Activated naive CD4-positive, alpha-beta T cell (primary cell): ENCODE measurements around the gene MAP1B.

Source experiments
- DNase-seq, 4 experiments: peaks; one replicate each; lab custom pipeline; 2025; lab: John Stamatoyannopoulos, UW

The MAP1B gene

GRCh38 chr5:72225741-72226140 lies 118.5 kb downstream of the MAP1B start:
- DNase-seq = no peak

- no peak for DNase-seq
These were observed 119.7 kb downstream of the MAP1B start for GRCh38 chr5:72226950-72227349.

GRCh38 chr5:72228960-72229359 lies 121.7 kb downstream of the MAP1B start:
- DNase-seq = no peak

DNA sequence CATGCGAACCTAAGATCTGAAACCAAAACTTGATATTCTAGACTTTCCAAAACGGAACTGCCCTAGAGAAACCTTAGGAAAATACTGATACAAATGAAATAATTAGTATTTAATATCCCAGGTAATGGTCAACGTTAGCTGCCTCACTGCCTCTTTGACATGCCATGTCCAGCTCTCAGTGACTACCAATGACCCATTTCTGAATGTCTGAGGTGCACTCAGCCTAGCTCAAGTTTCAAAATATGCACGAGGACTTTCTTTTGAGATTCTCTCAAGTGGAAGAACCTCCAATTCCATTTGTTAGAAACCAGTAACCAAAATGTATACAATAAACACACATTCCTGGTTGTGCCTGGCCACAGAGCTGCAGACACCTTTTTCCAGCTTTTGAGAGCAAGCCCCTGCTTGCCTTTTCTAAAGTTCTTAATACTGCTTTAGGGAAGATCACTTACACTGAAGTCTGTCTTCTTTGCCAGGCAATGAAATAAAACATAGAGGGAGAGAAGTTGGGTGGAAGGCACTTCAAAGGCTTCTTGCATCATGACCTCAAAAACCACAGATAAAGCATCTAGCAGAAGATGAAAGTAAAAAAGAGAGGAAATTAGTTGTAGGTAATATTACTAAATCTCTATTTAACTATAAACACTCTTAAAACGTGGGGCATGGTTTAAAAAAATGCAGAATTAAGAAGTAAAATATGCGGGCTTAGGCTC lies 124.9 kb downstream of the MAP1B start:
- no peak for DNase-seq

- DNase-seq = no peak
These were observed 125.6 kb downstream of the MAP1B start for GRCh38 chr5:72232838-72233237.

DNA sequence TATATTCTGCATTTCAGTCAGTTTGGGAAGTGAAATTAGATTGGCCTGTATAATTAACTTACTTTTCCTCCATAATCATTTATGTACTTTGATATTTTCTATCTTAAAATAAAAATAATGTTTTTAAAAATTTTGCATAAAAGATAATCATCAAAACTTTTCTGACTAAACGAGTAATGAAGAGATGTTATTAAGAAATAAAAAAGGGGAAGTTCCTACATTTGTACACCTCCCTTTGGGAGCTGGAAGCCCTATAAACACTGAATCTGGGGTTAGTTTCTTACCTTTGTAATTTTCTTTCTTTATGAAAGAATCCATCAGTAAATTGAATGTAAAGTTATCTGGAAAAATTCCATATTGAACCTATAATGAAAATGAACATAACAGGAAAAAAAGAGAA lies 126.6 kb downstream of the MAP1B start:
- no peak for DNase-seq

GRCh38 chr5:72234265-72234700 lies 127.0 kb downstream of the MAP1B start:
- DNase-seq = no peak

- no peak for DNase-seq
These were observed 127.6 kb downstream of the MAP1B start for GRCh38 chr5:72234868-72235267.

DNA sequence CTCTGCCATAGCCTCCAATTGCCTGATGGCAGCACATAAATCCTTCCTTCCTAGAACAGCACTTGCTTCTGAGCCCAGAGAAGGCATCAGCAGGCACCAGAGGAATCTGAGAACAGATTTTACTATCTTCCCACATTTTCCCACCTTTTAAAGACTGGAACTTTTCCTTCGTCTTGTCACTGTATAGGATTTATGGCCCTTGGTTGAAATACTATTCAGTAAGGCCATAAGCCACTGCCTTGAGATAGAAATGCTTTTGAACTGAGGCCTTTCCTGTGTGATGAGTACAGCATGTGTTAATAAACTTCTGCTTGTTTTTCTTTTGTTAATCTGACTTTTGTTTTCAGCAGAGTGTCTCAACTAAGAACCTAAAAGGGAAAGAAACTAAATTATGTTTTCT lies 128.4 kb downstream of the MAP1B start:
- no peak for DNase-seq

DNA sequence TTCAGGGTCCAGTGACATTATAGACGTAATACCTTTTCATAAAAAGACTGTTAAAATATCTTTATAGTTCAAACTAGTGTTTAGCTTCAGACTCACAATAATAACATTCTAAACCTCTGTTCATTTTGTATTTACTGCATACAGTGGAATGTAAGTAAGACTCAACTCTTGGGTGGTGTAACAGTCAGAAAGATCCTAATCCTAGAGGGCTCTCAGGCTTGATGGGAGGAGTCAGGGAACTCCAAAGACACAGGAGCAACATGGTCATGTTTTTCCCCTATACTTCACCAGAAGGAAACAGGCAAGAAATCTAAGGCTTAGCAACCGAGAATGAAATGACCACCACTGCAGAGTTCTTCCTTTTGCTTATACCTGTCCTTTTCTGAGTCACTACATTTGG lies 130.1 kb downstream of the MAP1B start:
- DNase-seq = no peak

DNA sequence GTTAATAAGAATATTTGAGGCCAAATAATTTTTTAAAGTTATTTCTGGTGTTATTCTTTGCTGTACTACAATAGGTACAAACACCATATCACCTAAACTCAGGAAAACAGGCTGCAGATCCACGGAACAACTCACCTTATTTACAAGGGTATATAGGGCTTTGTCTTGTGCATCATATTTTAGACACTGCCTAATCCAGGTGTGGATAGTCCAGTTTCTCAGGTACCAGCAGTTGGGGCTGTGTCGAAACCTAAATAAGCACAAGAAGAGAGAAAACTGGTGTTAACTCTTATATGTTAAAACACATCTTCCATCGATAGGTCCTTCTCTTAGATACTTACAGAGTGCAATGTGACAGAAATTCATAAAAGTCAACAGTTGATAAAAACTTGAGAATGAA lies 130.6 kb downstream of the MAP1B start:
- no peak for DNase-seq

GRCh38 chr5:72238712-72239445 lies 131.6 kb downstream of the MAP1B start:
- no peak for DNase-seq

GRCh38 chr5:72241346-72242003 lies 134.2 kb downstream of the MAP1B start:
- no peak for DNase-seq

DNA sequence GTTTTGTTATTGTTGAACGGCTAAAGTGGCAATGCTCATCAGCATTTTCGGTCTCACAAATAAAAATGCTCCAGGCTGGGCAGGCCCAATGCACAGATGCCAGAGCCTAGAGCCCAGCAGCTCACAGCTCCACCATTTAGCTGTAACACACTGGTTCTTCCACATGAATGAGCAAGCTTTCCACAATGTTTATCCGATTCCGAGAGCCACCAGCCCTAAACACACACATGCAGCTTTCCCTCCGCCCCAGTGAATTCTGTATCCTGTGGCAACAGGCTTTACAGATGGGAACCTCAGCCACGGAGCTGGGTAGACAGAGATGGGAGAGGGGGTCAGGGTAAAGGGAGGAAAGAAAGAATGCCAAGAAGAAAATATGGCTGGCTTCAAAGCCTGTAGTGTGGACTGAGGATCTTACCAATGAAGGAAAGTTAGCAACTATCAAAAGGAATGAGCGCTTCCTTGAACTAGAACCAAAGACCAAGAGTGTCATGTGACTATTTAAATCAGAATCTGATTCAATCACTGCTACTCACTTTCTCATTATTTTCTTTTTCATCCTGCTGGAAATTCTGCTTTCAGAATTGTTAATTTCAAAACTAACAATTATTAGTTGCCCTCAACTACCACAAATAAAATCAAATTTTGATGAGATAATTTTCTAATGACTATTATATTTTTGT lies 135.7 kb downstream of the MAP1B start:
- no peak for DNase-seq

- no peak for DNase-seq
These were observed 136.4 kb downstream of the MAP1B start for GRCh38 chr5:72243706-72244105.

- DNase-seq = no peak
These were observed 137.6 kb downstream of the MAP1B start for GRCh38 chr5:72244862-72245371.

- DNase-seq = no peak
These were observed 138.3 kb downstream of the MAP1B start for GRCh38 chr5:72245546-72245945.

GRCh38 chr5:72245951-72246532 lies 138.8 kb downstream of the MAP1B start:
- DNase-seq = no peak

DNA sequence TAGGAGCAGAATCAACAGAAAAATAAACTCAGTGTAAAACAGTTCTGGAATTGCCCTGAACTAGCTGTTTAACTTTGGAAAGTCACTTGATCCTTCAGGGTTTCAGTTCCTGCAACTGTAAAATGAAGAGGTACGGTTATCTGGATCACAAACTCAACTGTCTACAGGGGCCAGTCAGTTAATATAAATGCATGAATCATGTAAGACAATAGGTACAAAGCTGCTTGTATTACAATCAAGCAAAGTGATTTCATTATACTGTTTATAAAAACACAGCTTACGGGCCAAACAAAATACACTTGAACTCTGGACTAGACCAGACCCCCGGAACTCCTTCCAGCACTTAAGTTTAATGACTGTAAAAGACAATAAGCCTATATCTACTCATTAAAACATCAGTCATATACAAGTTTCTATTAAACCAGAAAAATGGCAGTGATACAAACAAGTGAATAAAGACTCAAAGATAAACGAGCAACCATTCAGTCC lies 139.7 kb downstream of the MAP1B start:
- DNase-seq = no peak

DNA sequence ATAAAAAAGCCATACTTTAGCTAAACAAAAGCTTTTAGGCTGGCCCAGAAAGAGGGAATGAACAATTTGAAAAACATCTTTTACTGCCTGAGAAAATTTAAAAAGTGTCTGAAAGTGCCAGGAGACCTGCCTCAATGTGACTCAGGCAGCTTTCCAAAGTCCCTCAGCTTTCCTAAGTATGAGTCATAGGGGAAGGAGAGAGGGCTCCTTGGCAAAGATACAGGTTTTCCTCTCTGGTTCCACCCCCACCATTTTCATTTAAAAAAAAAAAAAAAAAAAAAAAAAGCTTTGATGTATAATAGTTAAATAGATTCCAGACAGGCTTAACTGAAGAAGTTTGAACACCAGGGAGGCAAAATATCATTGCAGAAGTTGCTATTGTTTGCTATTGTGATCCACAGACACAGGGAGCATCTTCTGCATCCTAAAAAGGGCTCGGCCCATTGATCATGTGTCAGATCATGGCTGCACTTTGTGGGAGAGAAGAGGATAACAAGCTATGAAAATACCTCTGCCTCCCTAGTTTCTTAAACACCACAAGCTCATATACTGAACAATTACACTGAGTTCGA lies 141.2 kb downstream of the MAP1B start:
- no peak for DNase-seq

DNA sequence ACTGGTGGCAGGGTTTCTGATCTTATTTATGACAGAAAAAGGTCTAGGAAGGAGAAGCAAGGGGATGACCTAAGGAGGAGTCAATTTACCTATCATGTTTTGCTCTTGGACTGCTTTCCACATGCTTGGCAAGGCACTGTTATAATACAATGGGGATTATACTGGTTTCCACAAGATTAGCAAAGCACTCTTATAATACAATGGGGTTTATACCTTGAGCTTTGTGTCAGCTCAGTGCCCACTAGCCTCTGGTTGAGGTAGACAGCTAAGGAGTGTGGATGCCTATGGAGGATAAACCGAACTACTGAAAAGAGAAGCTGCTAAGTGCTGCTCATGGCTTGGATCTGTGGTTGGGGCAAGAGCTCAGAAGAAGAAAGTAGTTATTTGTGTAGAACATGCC lies 144.1 kb downstream of the MAP1B start:
- no peak for DNase-seq
